GM18526 (cell line): ENCODE results near the gene FBXO8.

Source experiments
- POLR2A ChIP-seq: IDR thresholded peaks from 3 replicates; pipeline ENCODE4 v1.6.1; 2011; ENCODE audit not compliant: insufficient read length; ENCODE audit errors: extremely low read depth

FBXO8 gene

DNA sequence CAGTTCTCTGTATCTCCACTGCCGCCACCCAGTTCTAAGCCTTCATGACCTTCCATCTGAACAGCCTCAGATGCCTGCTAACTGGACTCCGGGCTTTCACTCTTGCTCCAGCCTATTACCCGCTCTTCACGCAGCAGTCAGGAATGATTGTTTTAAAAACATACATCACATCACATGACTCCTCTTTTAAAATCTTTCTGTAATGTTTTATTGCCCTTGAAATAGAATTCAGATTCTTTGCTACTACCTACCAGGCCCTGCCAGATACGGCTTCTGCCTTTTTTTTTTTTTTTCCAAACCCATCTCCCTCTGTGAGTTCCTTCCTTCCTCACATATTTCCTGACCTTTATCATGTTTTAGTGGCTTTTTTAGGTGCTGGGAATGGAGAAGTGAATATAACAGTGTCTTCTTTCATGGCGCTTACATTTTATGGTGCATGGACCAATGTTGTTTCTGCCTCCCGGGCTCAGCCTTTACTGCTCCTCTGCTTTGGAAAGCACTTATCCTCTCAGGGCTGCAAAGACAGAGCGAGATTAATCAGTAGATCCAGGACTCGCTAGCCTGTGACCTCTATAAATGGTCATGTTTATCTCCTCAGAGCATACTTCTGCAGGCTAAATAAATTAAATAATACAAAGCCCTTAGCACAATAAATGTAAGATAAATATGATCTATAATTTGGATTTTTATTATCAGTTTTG, 58.0 kb downstream of the FBXO8 start:
- no peak for TF ChIP-seq POLR2A

GRCh38 chr4:174224550-174224949, 58.9 kb downstream of the FBXO8 start:
- TF ChIP-seq POLR2A = no peak

DNA sequence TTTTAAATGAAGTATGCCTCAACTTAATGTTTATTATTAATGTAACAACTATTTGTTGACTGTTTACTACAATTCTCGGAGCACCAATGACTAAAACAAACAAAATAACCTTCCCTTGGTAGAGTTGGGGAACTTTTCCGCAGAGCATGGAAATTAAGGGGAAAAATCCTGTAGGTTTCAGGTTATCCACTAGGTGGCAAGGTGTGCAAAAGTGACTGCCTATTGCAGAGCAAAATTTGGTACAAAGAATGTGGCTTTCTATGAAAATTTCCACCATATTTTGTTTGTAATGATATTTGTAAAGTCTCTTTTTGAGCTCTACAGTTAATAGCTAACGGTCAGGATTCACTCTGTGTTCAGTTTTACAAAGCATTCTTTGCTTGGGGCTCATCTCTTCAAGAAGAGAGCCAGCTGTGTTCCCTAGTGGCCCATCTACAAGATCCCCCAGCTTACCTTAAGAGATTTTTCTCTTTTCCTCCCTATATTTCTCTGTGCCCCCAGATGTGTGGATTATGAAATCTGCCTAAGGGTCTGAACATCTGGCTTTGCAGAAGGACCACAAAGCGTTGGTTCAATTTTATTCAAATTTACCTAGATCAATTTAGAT, 61.1 kb downstream of the FBXO8 start:
- no peak for TF ChIP-seq POLR2A

GRCh38 chr4:174218127-174218790, 65.2 kb downstream of the FBXO8 start:
- TF ChIP-seq POLR2A = no peak

DNA sequence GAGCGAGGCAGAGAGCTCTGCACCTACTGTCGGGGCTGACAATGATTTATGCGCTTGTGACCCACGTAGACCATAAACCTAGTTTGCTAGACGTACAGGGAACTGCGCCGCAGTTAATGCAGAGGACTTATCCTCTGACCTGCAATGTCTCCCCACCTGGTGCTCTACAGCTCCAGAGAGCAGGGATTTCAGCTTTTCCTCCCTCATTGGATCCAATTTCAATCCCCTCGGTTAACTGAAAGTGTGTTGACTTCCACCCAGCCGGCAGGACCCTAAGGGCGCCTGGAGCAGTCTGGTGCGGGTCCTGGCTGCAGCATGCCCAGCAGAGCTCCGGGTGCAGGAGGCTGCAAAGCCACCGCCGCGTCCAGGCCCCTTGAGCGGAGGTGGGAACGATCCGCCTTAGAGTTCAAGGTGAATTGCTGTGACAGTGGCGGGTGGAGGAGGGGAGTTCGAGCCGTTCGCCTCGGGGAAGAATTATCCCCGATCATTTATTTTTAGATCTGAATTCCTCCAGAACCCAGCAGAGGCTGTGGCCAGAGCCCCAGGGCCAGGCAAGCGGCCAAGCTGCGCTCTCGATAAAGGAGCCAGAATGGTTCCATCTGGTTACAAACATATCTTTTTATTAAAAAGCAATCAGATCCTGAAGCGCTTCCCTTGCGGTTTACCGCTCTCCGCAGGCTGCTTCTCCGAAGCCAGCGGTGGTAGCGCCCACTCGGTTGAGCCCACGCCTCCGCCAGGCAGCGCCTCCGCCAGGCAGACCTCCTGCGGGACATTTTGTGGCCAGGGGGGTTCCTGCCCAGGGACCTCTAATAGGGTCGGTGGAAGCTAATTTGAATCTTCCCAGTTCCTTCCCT, 66.0 kb downstream of the FBXO8 start:
- TF ChIP-seq POLR2A = no peak

- no peak for TF ChIP-seq POLR2A
Measured at GRCh38 chr4:174216799-174217272, 66.6 kb downstream of the FBXO8 start.

GRCh38 chr4:174215961-174216680, 67.3 kb downstream of the FBXO8 start:
- no peak for TF ChIP-seq POLR2A

DNA sequence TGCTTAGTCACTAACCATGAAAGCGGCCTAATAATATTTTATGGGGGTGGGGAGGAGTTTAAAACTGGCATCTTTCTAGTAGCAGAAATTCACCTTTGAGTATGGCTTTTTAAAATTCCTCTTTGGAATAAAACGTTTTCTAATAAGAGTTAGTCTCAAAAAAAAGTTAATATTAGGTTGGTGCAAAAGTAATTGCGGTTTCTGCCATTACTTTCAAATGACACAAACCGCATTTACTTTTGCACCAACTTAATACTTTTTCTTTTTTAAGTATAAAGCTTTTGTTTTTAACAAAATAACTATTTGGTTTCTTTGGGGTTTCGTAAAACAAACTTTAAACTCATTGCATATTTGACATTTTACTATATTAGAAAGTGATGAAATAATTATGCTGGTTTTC, 68.4 kb downstream of the FBXO8 start:
- TF ChIP-seq POLR2A = no peak

DNA sequence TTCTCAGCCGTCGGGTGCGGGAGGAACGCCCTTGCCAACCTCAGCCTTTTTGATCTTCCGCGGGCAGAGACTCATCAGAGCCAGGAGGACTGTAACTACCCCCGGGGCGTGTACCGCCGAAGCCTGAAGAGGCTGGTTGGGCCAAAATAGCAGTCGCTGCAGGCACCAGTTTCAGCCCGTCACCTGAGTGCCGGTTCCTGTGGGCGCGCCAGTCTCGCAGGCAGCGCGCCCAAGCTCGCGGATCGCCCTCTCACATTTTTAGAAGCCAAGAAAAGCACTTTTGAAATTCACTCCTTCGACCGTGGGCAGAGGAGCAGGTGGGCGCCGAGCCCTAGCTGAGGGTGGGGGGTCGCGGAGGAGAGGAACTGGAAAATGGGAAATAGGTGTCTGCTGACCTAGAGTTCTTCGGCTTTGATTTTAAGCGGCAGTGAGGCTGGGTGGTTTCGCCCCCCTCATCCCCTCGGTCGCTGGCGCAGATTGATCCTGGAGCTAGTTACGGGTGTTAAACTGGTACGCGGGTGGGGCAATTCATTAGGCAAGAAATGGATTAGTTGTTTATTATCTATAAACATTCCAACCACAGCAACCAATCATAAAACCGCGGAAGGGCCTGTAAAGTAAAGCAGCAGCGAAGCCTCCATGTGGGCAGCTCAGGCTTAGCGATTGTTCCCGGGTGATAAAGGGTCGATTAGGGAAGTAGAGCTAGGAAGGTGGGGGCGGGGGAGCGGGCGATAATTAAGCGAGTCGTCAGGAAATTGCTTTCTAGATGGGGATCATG, 69.2 kb downstream of the FBXO8 start:
- no peak for TF ChIP-seq POLR2A

DNA sequence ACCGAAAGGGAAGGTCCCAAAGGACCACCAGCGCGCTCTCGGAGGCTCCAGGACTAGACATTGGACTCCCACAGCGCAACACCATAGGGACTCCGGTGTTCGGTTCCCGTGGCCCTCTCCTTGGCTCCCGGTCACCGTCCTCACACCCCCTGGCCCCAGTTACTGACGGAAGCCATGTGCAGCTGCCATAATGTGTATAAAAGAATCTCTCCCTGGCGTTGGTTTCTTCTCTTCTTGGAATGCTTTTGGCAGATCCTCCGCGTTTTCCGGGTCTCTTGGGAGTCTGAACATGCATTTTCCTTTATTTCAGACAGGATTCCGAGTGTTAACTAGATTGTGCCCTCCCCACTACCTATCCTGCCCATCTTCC, 69.8 kb downstream of the FBXO8 start:
- TF ChIP-seq POLR2A = no peak

GRCh38 chr4:174212061-174212460, 71.4 kb downstream of the FBXO8 start:
- no peak for TF ChIP-seq POLR2A

- no peak for TF ChIP-seq POLR2A
Measured at GRCh38 chr4:174211622-174212044, 71.8 kb downstream of the FBXO8 start.

DNA sequence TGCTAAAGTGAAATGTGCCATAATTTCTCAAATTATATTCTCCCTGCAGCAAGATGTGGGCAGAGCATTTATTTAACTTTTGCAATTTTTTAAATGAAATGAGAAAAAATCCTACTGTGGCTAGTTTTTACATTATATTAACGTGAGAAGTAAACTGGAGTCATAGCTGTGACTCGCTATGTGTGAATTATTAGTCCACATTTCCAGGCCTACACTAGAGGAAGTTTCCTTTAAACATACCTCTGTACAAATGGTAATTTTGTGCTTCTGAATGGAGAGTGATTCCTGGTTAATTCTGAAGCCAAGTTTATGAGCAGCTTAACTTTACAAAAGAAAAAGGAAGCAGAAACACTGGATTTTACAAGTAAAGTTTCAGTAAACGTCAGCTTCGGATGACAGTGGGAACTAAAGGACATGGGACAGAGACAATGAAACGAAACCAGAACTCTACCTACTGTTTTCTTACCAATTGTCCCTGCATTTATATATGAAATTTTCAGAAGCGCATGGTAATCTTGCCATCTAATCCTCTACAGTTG, 72.4 kb downstream of the FBXO8 start:
- no peak for TF ChIP-seq POLR2A

GRCh38 chr4:174210354-174210753, 73.1 kb downstream of the FBXO8 start:
- TF ChIP-seq POLR2A = no peak
